K562 (cell line): ENCODE results near the gene SLC25A45. TPM values are rescaled to one million over a fixed set of nuclear protein-coding genes. Genes with fewer than 3 reads are reported as not detected.

Experiments used
- ATAC-seq: fragments of 200-7000 bp; cut with Tn5 transposase; 3 replicates; pipeline ENCODE4 v1.9.1; 2020; ENCODE audit warnings: moderate library complexity
- BruUV-seq: library from RNA; stranded (reverse); fragments of 400-500 nt; replicated peaks from 2 replicates; lab custom pipeline; 2021; lab: Mats Ljungman, UMichigan
- CTCF ChIA-PET: fragments of 300-600 bp; formaldehyde crosslinking; extraction: SDS; loops from one replicate; lab custom pipeline; 2021; ENCODE audit warnings: low intra/inter-chr PET ratio; lab: Yijun Ruan, JAX
- POLR2A ChIA-PET: fragments of 300-600, 350-650 bp; sonication (Branson Sonifier 250); formaldehyde crosslinking; extraction: SDS; loops from one replicate; lab custom pipeline; 2021; ENCODE audit warnings: antibody characterized with exemption, inconsistent platforms; lab: Yijun Ruan, JAX
- DNase-seq, 4 experiments: peaks; one replicate each; pipeline versions ENCODE4 v3.0.0 to v3.0.0-alpha.2; 2011 to 2018; ENCODE audit warnings: low spot score in 3 of 4, mixed read lengths in 3 of 4; ENCODE audit errors: extremely low read depth in 1 of 4
- FAIRE-seq: peaks from 2 replicates; lab custom pipeline; 2011; peaks lifted over from hg19 to GRCh38; lab: Jason Lieb, UNC
- H2AFZ ChIP-seq: 2 replicates; pipeline ENCODE4 v1.6.0; 2011; ENCODE audit warnings: low read depth, low read length, control low read depth, inconsistent platforms
- H3K27ac ChIP-seq: fragments of 200-600 bp; 3 replicates; pipeline ENCODE4 v1.8.0; 2011; ENCODE audit warnings: low read depth, mild to moderate bottlenecking, control low read depth, inconsistent platforms, low read length, moderate library complexity, mixed read lengths; ENCODE audit errors: extremely low read depth
- H3K27me3 ChIP-seq, 2 experiments: fragments of 300-600 bp in 1 of 2; 2 replicates in 1 of 2; 3 replicates in 1 of 2; pipeline versions ENCODE4 v1.6.0 to v1.8.0; 2011; ENCODE audit warnings: inconsistent platforms in 2 of 2, low read length in 2 of 2, mild to moderate bottlenecking in 1 of 2, mixed read lengths in 1 of 2, moderate library complexity in 1 of 2; ENCODE audit not compliant: control insufficient read depth in 2 of 2, insufficient read depth in 2 of 2
- H3K36me3 ChIP-seq: fragments of 300-600 bp; 3 replicates; pipeline ENCODE4 v1.8.0; 2011; ENCODE audit warnings: mild to moderate bottlenecking, low read length, inconsistent platforms; ENCODE audit not compliant: control insufficient read depth, insufficient read depth
- H3K4me1 ChIP-seq, 2 experiments: fragments of 200-600 bp in 1 of 2; replicated peaks in 1 of 2; 2 replicates in 1 of 2; 3 replicates in 1 of 2; pipeline versions ENCODE4 v1.5.1 to v1.8.0; 2011; ENCODE audit warnings: inconsistent platforms in 2 of 2, low read length in 2 of 2, mild to moderate bottlenecking in 1 of 2, mixed read lengths in 1 of 2, moderate library complexity in 1 of 2; ENCODE audit not compliant: control insufficient read depth in 2 of 2, insufficient read depth in 2 of 2
- H3K4me2 ChIP-seq: 2 replicates; pipeline ENCODE4 v1.6.1; 2011; ENCODE audit warnings: low read length, control low read depth, inconsistent platforms, mixed read lengths; ENCODE audit not compliant: insufficient read depth
- H3K4me3 ChIP-seq: fragments of 200-600 bp; sonication (generic), shearing (Covaris generic); 2 replicates; pipeline ENCODE4 v1.5.1; 2016; ENCODE audit warnings: control low read depth, inconsistent platforms
- H3K79me2 ChIP-seq: fragments of 200-600 bp; 3 replicates; pipeline ENCODE4 v1.8.0; 2011; ENCODE audit warnings: low read length, inconsistent platforms; ENCODE audit not compliant: control insufficient read depth, insufficient read depth
- H3K9ac ChIP-seq, 2 experiments: 2 replicates each; pipeline versions ENCODE4 v1.6.0 to v1.6.1; 2011; ENCODE audit warnings: low read depth in 2 of 2, low read length in 2 of 2, control low read depth in 1 of 2, inconsistent platforms in 1 of 2, mild to moderate bottlenecking in 1 of 2, mixed read lengths in 1 of 2; ENCODE audit not compliant: insufficient read depth in 1 of 2
- H3K9me1 ChIP-seq: one replicate; pipeline ENCODE4 v1.6.0; 2011; ENCODE audit warnings: inconsistent platforms, mild to moderate bottlenecking, low read length, moderate library complexity; ENCODE audit not compliant: control insufficient read depth, insufficient read depth
- H3K9me3 ChIP-seq: replicated peaks from 2 replicates; pipeline ENCODE4 v1.5.1; 2011; ENCODE audit warnings: low read depth, low read length, inconsistent platforms; ENCODE audit not compliant: control insufficient read depth, insufficient read depth
- H4K20me1 ChIP-seq: replicated peaks from 2 replicates; pipeline ENCODE4 v1.6.1; 2011; ENCODE audit warnings: low read length, inconsistent platforms, mixed read lengths; ENCODE audit not compliant: control insufficient read depth, insufficient read depth
- ADNP ChIP-seq: fragments of 200-800 bp; sonication (Bioruptor generic); IDR thresholded peaks from 2 replicates; pipeline ENCODE4 v1.6.1; 2016; ENCODE audit warnings: missing genetic modification characterization, missing compliant biosample characterization
- C11orf30 ChIP-seq: fragments of 450-650 bp; IDR thresholded peaks from 2 replicates; pipeline ENCODE4 v1.6.1; 2016; ENCODE audit warnings: low read depth, mild to moderate bottlenecking
- CEBPG ChIP-seq, 3 experiments: fragments of 200-800 bp in 1 of 3; sonication (Bioruptor generic) in 1 of 3; sonication (generic) in 1 of 3; formaldehyde crosslinking in 1 of 3; IDR thresholded peaks in 2 of 3; conservative IDR thresholded peaks in 1 of 3; 2 replicates each; pipeline versions ENCODE4 v1.6.1 to v1.8.0; 2016 to 2022; ENCODE audit warnings: missing compliant biosample characterization in 2 of 3, missing genetic modification characterization in 2 of 3, mild to moderate bottlenecking in 1 of 3, missing genetic modification reagents in 1 of 3
- FUS ChIP-seq: fragments of 200-400 bp; formaldehyde crosslinking; optimal IDR thresholded peaks from 2 replicates; pipeline ENCODE3; 2017; ENCODE audit warnings: low read depth, low read length
- HMG20A ChIP-seq: fragments of 450-650 bp; formaldehyde crosslinking; conservative IDR thresholded peaks from 2 replicates; pipeline ENCODE4 v1.4.0; 2020; ENCODE audit warnings: mild to moderate bottlenecking, mixed read lengths
- KDM1A ChIP-seq, 2 experiments: fragments of 450-650 bp; IDR thresholded peaks; 2 replicates each; pipeline ENCODE4 v1.6.1; 2016; ENCODE audit warnings: mild to moderate bottlenecking in 2 of 2
- MAFF ChIP-seq: IDR thresholded peaks from 2 replicates; pipeline ENCODE4 v1.6.1; 2012; ENCODE audit warnings: low read length, improper control_type of control experiment
- MCM5 ChIP-seq: fragments of 450-650 bp; IDR thresholded peaks from 2 replicates; pipeline ENCODE4 v1.6.1; 2016; ENCODE audit warnings: low read depth
- MYBL2 ChIP-seq, 2 experiments: fragments of 450-650 bp in 1 of 2; sonication (generic) in 1 of 2; formaldehyde crosslinking in 1 of 2; IDR thresholded peaks; 2 replicates each; pipeline versions ENCODE4 v1.6.1 to v1.8.1; 2017 to 2022; ENCODE audit warnings: borderline replicate concordance in 1 of 2, inconsistent platforms in 1 of 2, low read depth in 1 of 2, mild to moderate bottlenecking in 1 of 2, missing genetic modification reagents in 1 of 2, moderate library complexity in 1 of 2
- NFE2 ChIP-seq: IDR thresholded peaks from 2 replicates; pipeline ENCODE4 v1.6.1; 2014; ENCODE audit warnings: antibody characterized with exemption, low read depth
- NR4A1 ChIP-seq, 2 experiments: fragments of 250-450 bp in 1 of 2; fragments of 450-650 bp in 1 of 2; sonication (Bioruptor Pico) in 1 of 2; IDR thresholded peaks; 2 replicates each; pipeline versions ENCODE4 v1.4.0 to v1.6.1; 2016 to 2020; ENCODE audit warnings: mild to moderate bottlenecking in 2 of 2, missing compliant biosample characterization in 1 of 2, missing genetic modification characterization in 1 of 2, moderate library complexity in 1 of 2
- PHB ChIP-seq: fragments of 250-450 bp; sonication (Bioruptor Pico); IDR thresholded peaks from 2 replicates; pipeline ENCODE4 v1.5.0; 2021
- TCF3 ChIP-seq: sonication (generic); formaldehyde crosslinking; IDR thresholded peaks from 2 replicates; pipeline ENCODE4 v1.4.0; 2020; ENCODE audit warnings: mild to moderate bottlenecking, missing genetic modification reagents
- TRIM28 ChIP-seq: fragments of 450-650 bp; IDR thresholded peaks from 2 replicates; pipeline ENCODE4 v1.6.1; 2017
- ZNF263 ChIP-seq: sonication (generic); formaldehyde crosslinking; IDR thresholded peaks from 2 replicates; pipeline ENCODE4 v1.8.0; 2022; ENCODE audit warnings: mild to moderate bottlenecking, missing genetic modification reagents, borderline replicate concordance
- ZNF445 ChIP-seq: fragments of 250-450 bp; sonication (Bioruptor Pico); IDR thresholded peaks from 2 replicates; pipeline ENCODE4 v1.4.0; 2020; ENCODE audit warnings: low read depth, mild to moderate bottlenecking, moderate library complexity
- WGBS: fragments of 100-300 bp; shearing (Covaris generic); methylation state at CpG from one replicate; pipeline ENCODE4 v1.1.6; 2016; ENCODE audit warnings: low coverage, mixed read lengths; ENCODE audit not compliant: insufficient coverage; ENCODE audit errors: missing lambda C conversion rate; 5-methylcytosine and 5-hydroxymethylcytosine counted together
- in situ Hi-C: fragments of 300-500 bp; cut with MboI; formaldehyde crosslinking; loops from 4 replicates; pipeline ENCODE4 v1.15.0; 2018; ENCODE audit warnings: inconsistent platforms, mixed read lengths
- intact Hi-C: fragments of 100-400 bp; cut with micrococcal nuclease; formaldehyde crosslinking; loops from 2 replicates; pipeline ENCODE4 v1.14.2; 2022
- polyA plus RNA-seq, 8 experiments: library from polyadenylated mRNA; depleted of rRNA in 4 of 8; stranded (reverse) in 5 of 8; unstranded in 3 of 8; fragments of >200 nt; fragmentation: Nextera tagmentation in 2 of 8; fragmentation: Illumina TruSeq in 1 of 8; extraction: Ambion mirVana in 2 of 8; extraction: Trizol in 1 of 8; gene quantifications; 2 replicates each; pipeline versions ENCODE4 v1.2.1 to v1.2.3, GENCODE V29; 2011 to 2014; ENCODE audit warnings: inconsistent platforms in 1 of 8, missing spikeins in 1 of 8
- total RNA-seq, 7 experiments: library from RNA; depleted of rRNA in 6 of 7; stranded (reverse); fragments of >200 nt in 6 of 7; fragmentation: Illumina TruSeq in 2 of 7; extraction: Trizol in 2 of 7; gene quantifications; 2 replicates each; pipeline versions ENCODE4 v1.2.1 to v1.2.3, GENCODE V29; 2011 to 2021; ENCODE audit warnings: low replicate concordance in 1 of 7
- TF ChIP-seq, protein P1 (sequence below): fragments of 450-650 bp; formaldehyde crosslinking; IDR thresholded peaks from 2 replicates; pipeline ENCODE4 v1.4.0; 2020; ENCODE audit warnings: mild to moderate bottlenecking, mixed read lengths
- TF ChIP-seq, protein P2 (sequence below): fragments of 450-650 bp; conservative IDR thresholded peaks from 2 replicates; pipeline ENCODE4 v1.6.1; 2016; ENCODE audit warnings: missing genetic modification characterization, low read depth, mild to moderate bottlenecking, missing compliant biosample characterization, moderate library complexity
- TF ChIP-seq, protein P3 (sequence below), 2 experiments: fragments of 450-650 bp in 1 of 2; sonication (generic) in 1 of 2; formaldehyde crosslinking; conservative IDR thresholded peaks; 2 replicates each; pipeline versions ENCODE4 v1.4.0 to v1.8.1; 2020 to 2022; ENCODE audit warnings: mild to moderate bottlenecking in 1 of 2, missing genetic modification reagents in 1 of 2

SLC25A45 gene
- total and polyA plus RNA-seq, 9 of the 15 experiments (the other 6 are each of a cell fraction or from before 2014, with no cell fraction given): 0.15 to 2.3 (median 0.68) TPM

DNA sequence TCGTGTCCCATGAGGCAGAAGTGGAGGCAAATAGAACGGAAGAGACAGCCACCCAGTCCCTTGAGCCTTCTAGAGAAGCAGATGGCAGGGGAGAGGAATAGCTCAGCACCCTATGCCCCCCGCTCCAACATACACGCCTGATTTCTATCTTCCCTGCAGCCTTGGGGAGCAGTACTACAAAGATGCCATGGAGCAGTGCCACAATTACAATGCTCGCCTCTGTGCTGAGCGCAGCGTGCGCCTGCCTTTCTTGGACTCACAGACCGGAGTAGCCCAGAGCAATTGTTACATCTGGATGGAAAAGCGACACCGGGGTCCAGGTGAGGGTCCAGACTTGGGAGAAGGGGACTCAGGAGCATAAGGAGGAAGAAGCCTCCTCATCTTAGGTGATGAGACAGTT is 42.2 kb downstream of the SLC25A45 start (continued):
- TF ChIP-seq, protein P1, sequence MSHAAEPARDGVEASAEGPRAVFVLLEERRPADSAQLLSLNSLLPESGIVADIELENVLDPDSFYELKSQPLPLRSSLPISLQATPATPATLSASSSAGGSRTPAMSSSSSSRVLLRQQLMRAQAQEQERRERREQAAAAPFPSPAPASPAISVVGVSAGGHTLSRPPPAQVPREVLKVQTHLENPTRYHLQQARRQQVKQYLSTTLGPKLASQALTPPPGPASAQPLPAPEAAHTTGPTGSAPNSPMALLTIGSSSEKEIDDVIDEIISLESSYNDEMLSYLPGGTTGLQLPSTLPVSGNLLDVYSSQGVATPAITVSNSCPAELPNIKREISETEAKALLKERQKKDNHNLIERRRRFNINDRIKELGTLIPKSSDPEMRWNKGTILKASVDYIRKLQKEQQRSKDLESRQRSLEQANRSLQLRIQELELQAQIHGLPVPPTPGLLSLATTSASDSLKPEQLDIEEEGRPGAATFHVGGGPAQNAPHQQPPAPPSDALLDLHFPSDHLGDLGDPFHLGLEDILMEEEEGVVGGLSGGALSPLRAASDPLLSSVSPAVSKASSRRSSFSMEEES (CRISPR knock-in tag): no peak
- no peak for TF ChIP-seq ZNF445
- no peak for TF ChIP-seq MYBL2 (IDR thresholded peaks at IDR 0.05; ENCODE audit: low read depth)
- TF ChIP-seq MYBL2 (CRISPR knock-in tag; IDR thresholded peaks at IDR 0.05; ENCODE audit: borderline replicate concordance): no peak
- TF ChIP-seq FUS: no peak
- no peak for TF ChIP-seq MAFF
- no peak for TF ChIP-seq HMG20A (CRISPR knock-in tag)
- TF ChIP-seq, protein P2, sequence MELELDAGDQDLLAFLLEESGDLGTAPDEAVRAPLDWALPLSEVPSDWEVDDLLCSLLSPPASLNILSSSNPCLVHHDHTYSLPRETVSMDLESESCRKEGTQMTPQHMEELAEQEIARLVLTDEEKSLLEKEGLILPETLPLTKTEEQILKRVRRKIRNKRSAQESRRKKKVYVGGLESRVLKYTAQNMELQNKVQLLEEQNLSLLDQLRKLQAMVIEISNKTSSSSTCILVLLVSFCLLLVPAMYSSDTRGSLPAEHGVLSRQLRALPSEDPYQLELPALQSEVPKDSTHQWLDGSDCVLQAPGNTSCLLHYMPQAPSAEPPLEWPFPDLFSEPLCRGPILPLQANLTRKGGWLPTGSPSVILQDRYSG (tag): no peak
- no peak for TF ChIP-seq MCM5

DNA sequence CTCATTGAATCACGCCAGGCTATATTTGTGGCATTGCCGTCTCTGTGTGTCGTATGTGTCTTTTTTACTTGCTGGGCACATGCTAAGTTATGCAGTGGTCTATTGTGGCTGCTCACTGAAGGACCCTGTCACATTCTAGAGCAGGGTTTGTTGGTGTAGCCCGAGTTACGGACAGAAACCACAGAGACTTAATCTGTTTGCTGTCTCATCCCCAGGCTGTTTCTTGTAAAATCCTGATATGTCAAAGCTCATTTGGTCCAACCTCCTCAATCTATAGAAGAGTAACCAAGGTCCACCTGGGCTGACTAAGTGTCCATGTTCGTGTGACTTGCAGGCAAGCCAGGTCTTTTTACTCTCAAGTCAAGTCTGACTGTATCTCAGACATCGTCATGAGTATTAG is 43.8 kb downstream of the SLC25A45 start:
- CTCF ChIA-PET: no interaction called here
- no peak for TF ChIP-seq TRIM28
- no peak for TF ChIP-seq ZNF263
- TF ChIP-seq ADNP (tag): no peak
- TF ChIP-seq KDM1A (IDR thresholded peaks at IDR 0.05): peak in 1 of 2 experiments; percentile 22; a peak in 1 of 4 replicates
- TF ChIP-seq PHB (CRISPR knock-in tag): no peak
- peak; percentile 43 for TF ChIP-seq TCF3 (CRISPR knock-in tag)
- TF ChIP-seq CEBPG (CRISPR knock-in tag; IDR thresholded peaks at IDR 0.05): 0 out of 2 replicates have a peak, but pooled peaks have one; percentile 48
- TF ChIP-seq CEBPG (tag; conservative IDR thresholded peaks at IDR 0.05 in 1 of 2, IDR thresholded peaks at IDR 0.05 in 1 of 2): no peak
- TF ChIP-seq, protein P3, sequence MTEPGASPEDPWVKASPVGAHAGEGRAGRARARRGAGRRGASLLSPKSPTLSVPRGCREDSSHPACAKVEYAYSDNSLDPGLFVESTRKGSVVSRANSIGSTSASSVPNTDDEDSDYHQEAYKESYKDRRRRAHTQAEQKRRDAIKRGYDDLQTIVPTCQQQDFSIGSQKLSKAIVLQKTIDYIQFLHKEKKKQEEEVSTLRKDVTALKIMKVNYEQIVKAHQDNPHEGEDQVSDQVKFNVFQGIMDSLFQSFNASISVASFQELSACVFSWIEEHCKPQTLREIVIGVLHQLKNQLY (CRISPR knock-in tag; conservative IDR thresholded peaks at IDR 0.05): no peak
- TF ChIP-seq C11orf30: 0 out of 2 replicates have a peak, but pooled peaks have one; percentile 6
- TF ChIP-seq NFE2: peak; percentile 75
- TF ChIP-seq NR4A1 (CRISPR knock-in tag; IDR thresholded peaks at IDR 0.05): no peak
- no peak for TF ChIP-seq NR4A1 (tag; IDR thresholded peaks at IDR 0.05)

More for the DNA sequence above, 43.8 kb downstream of the SLC25A45 start:
- H3K27me3 ChIP-seq: no peaks in the 10 kb centered on the region
- peak overlapping the region; percentile 50 for H3K27ac ChIP-seq
- no peaks in the 10 kb centered on the region for H3K9me1 ChIP-seq
- WGBS: 31% methylated on average over 7 of the region's 7 CpGs
- H3K4me3 ChIP-seq: no peak overlapping the region
- peaks cover 17 to 20% of the 10 kb centered on the region in 2 experiments; a peak in 4 of 5 replicates for H3K4me1 ChIP-seq
- intact Hi-C loops (no loop called here), in situ Hi-C loops (no loop called here)
- peak overlapping the region; percentile 19 to 70; a peak in 1 of 4 replicates for H3K9ac ChIP-seq
- DNase-seq: peak in 2 of 4 experiments; percentile 39 to 51
- peaks cover 9% of the 10 kb centered on the region for H4K20me1 ChIP-seq
- no peaks in the 10 kb centered on the region for H3K9me3 ChIP-seq
- no TSS peak for BruUV-seq
- no peak overlapping the region for H2AFZ ChIP-seq
- peaks cover 61% of the 10 kb centered on the region for H3K79me2 ChIP-seq
- peak; percentile 48 for FAIRE-seq
- H3K36me3 ChIP-seq: peaks cover 60% of the 10 kb centered on the region
- H3K4me2 ChIP-seq: peak overlapping the region; percentile 43
- POLR2A ChIA-PET: interaction anchor here (0.7 to 2.8 kb wide), 10 partner anchors 9 to 169 kb away, joined by 3 to 15 read pairs (median 5); partner anchors contain the start of genes MALAT1, NEAT1 and SPDYC
- peak; percentile 52 for ATAC-seq
